GM19463 (cell line): ENCODE data around the gene IL11.

Experiments used
- ATAC-seq: cut with Tn5 transposase; IDR thresholded peaks from one replicate; pipeline ENCODE4 v1.9.1; 2021; ENCODE audit warnings: mild to moderate bottlenecking, moderate library complexity; ENCODE audit not compliant: unreplicated experiment

Gene IL11

DNA sequence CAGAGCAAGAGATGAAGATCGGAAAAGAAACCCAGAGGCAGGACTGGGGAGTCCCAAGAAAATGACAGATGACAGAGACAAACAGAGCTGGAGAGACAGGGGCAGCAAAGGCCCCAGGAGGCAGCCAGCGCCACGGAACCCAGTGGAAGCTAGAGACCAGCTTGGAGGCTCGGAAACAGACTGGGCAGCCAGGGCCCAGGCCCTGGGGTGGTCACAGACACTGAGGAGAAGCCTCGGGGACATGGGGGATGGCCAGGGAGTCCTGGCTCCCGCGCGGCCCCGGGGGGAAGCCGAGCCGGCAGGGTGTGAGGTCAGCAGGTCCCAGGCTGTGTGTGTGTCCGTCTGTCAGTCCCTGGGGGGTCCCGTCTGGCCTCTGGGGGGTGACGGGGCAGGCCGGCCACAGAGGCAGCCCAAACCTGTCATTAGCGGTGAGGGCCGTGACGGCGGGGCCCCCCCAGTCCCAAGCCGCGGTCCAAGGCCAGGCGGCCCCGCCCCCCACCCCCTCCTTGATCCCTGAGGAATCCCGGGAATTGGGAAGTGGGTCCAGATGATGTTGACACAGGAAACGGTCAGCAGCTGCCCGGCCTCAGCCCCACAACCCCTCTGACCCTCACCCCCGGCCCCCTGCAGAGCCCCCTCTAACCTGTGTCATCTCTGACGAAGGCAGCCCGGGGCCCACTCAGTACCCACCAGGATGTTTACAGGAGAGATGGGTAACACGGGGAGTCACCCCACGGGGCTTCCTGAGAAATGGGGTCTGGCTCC, 3.9 kb upstream of the IL11 start:
- ATAC-seq, result no peak

DNA sequence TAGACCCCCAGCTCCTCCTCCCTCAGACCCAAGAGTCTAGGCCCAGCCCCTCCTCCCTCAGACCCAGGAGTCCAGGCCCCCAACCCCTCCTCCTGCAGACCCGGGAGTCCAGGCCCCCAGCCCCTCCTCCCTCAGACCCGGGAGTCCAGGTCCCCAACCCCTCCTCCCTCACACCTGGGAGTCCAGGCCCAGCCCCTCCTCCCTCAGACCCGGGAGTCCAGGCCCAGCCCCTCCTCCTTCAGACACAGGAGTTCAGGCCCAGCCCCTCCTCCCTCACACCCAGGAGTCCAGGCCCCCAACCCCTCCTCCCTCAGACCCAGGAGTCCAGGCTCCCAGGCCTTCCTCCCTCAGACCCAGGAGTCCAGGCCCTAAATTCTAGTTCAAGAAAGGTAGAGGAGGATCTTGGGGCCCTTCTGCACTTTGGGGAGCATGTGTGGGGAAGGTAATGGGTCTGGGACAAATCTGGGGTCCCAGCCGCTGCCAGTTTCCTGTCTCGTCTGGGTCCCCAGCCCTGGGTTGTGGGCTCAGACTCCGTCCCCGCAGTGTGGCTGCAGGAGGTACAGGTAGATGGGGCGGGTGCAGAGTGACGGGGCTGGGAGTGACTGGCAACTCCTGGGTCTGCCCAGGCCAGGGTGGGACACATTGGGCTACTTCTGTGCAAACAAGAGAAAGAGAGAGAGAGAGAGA, 3.2 kb upstream of the IL11 start:
- no peak for ATAC-seq

DNA sequence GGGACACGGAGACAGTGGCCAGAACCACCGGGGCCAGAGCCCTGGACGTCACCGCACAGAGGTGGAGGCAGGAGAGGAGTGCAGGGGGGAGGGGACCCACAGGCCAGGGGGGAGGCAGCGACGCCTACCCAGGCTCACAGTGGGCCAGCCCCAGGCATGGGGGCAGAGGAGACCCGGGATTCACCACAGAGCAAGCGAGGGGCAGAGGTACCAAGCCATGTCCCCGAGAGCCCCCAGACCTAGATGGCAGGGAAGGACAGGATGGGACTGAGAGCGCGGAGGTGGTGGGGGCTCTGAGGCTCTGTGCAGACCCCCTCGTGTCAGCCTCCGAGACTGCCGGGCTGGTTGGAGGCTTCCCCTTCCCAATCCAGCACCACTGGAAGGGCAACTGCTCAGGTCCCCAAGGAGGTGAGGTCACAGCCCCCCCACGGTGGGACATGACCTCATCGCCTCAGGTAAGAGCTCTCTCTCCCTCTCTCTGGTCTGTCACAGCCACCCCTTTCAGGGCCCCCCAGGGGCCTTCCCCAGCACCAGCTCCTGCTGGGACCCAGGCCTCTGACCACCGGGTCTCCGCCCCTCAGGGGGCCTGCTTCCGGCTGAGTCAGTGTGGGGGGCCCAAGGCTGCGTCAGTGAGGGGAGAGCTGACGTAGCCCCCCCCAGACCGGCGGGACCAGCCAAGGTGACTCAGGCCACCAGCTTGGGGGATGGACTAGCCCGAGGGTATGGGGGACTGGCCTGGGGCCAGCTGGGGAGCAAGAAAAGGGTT, 2.2 kb upstream of the IL11 start:
- ATAC-seq, result no peak

DNA sequence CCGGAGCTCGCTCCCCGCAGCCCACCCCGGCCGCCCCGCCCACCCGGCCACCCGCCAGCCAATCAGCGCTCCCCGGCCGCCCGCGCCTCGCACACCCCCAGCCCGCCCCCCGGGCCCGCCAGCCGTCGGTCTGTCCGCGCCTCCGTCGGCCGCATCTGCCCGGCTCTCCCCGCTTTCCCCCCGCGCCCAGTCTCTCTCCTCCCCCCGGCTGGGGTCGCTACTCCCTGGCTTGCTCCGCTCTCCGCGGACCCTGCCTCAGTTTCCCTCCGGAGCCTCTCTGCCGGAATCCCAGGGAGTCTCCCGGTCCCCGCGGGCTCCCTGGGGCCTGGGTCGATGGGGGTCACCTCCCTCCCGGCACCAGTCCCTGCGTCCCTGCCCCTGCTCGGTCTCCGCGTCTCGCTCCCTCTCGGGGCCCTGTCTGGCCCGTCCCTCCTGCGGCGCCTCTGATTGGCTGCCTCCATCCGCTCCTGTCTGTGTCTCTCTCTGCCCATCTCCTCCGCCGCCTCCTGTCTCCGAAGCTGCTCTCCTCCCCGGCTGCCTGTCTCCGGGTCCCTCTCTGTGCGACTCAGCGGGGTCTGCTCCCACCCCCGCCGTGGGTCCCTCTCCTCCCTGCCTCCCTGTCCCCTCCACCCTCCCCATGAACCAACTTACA, 484 bp downstream of the IL11 start:
- ATAC-seq, result no peak

DNA sequence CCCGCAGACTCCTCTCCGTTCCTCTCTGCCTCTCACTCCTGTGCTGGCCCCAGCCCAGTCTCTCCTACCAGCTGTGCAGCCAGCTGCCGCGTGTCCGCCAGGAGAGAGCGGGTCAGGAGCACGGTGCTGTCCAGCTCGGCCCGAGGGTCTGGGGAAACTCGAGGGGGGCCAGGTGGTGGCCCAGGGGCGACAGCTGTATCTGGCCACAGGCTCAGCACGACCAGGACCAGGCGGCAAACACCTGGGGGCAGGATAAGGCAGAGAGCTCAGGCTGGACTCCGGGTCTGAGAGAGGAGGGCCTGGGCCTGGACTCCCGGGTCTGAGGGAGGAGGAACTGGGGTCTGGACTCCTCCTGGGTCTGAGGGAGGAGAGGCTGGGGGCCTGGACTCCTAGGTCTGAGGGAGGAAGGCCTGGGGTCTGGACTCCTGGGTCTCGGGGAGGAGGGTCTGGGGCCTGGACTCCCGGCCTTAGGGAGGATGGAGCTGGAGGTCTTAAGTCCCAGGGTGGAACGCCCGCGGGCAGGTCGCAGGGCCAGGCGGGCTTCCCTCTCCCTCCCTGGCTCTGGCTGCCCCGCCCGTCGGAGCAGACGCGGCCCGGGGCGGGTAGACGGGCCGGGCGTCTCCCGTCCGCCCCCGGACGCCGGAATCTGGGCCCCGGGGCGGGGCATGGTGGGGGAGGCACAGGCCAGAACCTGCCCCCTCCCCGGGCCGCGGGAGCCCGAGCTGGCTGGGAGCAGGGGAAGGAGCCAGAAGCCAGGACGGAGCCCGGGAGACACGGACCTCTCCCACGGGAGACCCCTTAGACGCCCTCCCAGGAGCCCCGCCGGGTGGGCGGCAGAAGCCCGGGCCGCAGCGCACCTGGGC, 1.3 kb downstream of the IL11 start:
- ATAC-seq, result no peak

DNA sequence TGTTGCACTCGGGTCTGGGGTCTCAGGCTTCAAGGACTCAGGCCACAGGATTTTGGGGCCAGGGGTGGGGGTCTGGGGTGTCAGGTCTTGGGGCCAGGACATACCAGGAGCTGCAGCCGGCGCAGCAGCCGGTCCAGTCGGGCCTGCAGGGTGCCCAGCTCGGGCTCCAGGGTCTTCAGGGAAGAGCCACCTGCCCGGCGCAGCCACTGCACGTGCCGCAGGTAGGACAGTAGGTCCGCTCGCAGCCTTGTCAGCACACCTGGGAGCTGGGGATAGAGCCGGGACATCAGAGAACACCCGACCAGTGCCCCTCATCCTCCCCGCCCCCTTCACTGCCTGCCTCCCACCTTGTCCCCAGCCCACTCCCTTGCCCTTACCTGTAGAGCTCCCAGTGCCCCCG, 2.2 kb downstream of the IL11 start:
- ATAC-seq, result no peak

DNA sequence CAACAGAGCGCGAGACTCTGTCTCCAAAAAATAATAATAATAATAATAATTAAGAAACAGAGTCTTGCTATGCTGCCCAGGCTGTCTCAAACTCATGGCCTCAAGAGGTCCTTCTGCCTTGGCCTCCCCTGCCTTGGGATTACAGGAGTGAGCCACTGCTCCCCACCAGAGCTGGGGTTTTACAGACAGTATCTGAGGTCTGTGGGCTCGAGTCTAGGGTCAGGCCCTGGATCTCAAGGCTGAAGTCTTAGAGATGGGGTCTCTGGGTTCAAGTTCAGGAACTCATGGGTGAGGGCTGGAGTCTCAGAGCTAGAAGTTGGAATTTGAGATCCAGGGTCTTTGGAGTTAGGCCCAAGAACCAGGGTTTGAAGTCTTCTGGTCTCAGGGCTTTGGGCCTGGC, 3.5 kb downstream of the IL11 start:
- no peak for ATAC-seq

DNA sequence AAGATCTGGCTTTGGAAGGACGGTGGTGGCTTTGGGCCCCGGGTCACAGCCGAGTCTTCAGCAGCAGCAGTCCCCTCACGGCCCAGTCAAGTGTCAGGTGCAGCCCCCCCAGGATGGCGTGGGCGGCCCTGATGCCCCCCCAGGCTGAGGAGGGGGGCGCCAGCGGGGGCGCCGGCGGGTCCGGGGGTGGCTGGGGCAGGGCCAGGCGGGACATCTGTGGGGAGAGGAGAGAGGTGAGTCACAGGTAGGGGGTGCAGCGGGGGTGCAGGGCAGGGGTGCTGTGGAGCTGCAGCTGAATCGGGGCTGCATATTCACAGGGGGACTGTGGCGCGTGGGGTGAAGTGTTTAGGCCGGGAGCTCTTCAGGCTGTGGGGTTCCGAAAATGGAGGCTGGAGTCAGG, 4.3 kb downstream of the IL11 start:
- ATAC-seq, result no peak

DNA sequence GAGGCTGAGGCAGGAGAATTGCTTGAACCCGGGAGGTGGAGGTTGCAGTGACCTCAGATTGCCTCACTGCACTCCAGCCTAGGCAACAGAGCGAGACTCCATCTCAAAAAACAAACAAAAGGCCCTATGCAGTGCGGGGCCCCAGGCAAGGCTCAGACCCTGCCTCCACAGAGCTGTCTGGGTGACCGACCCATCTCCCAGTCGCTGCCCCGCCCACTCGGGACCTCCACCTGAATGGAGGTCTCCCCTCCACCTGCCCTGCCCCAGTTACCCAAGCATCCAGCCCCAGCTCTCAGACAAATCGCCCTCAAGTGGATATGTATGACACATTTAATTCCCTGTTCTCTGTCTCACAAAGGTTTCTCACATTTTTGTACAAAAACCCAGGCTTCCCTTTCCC, 5.0 kb downstream of the IL11 start:
- no peak for ATAC-seq

DNA sequence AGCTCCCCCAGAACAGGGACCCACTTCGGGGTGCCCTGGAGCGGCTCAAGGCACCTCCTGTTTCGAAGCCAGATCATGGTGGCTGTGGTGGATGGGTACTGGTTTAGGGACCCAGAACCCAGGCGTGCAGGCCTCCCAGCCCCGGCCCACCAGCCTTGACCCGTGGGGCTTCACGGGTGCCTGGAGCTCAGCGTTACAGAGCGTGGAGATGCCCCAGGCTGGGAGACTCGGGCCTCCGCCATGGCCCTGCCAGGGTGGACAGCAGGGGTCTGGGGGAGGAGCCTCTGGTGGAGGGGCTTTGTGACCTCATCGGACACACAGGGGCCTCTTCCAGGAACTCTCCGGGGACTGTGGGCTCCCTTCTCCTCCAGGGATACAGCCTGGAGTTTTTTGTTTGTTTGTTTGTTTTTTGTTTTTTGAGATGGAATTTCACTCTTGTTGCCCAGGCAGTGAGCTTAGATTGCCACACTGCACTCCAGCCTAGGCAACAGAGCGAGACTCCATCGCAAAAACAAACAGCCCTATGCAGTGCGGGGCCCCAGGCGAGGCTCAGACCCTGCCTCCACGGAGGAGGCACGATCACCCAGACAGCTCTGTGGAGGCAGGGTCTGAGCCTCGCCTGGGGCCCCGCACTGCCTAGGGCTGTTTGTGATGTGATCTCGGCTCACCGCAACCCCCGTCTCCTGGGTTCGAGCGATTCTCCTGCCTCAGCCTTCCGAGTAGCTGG, 7.1 kb downstream of the IL11 start, which contains the start of gene GARIN5B:
GARIN5B (minus strand) TSS at position 271 of the 727 bp plus-strand sequence; CDS start at position 77, 194 bp downstream.
- no peak for ATAC-seq

DNA sequence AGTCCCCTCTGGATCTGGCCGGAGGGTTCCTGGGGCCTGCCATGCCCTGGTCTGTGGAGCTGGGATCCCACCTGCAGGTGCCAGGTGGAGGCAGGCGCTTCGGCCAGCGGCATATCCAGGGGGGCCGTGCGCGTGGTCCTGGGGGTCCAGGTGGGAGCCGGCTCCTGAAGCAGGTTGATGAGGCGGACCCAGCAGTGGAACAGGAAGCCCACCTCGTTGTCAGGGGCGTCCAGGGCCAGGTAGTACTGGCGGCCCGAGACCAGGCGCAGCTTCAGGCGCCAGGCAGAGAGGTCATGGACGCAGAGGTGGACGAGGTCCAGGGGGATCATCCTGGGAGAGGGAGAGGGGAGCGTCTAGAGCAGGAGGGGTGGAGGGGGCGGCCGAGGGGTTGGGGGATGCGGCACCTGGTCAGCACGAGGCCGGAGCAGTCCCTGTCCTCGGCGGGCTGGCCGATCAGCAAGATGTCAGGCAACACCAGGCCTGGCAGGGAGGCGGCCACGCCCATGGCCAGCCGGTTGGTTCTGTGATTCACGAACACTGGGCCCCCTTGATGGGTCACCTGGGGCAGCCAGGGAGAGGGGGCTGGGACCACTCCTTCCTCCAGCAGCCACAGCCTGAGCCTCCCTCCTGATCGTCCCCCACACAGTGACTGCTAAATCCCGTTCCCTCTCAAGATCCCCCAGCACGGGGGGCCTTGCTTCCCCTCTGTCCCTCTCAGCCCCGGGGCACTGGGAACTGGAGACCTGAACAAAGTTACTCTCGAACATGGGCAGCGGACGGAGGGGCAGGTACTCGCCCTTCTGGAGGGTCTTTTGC, 7.9 kb downstream of the IL11 start:
- ATAC-seq, result no peak

DNA sequence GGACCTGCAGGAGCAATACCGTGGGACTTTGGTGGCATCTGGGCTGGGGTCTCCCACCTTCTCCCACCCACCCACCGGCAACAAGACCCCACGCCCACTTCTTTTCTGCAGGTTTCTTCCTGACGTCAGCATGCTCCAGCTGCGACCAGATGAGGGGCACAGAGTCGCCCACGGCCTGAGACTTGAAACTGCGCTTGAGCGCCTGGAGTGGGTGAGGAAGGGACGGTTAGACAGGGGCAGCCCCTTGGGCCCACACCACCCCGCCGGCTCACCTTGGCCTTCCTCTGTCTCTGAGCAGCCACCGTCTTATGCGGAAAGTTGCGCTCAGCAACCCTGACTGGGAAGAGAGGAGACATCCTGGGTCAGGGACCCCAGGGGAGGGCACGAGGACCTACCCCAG, 9.4 kb downstream of the IL11 start:
- no peak for ATAC-seq

DNA sequence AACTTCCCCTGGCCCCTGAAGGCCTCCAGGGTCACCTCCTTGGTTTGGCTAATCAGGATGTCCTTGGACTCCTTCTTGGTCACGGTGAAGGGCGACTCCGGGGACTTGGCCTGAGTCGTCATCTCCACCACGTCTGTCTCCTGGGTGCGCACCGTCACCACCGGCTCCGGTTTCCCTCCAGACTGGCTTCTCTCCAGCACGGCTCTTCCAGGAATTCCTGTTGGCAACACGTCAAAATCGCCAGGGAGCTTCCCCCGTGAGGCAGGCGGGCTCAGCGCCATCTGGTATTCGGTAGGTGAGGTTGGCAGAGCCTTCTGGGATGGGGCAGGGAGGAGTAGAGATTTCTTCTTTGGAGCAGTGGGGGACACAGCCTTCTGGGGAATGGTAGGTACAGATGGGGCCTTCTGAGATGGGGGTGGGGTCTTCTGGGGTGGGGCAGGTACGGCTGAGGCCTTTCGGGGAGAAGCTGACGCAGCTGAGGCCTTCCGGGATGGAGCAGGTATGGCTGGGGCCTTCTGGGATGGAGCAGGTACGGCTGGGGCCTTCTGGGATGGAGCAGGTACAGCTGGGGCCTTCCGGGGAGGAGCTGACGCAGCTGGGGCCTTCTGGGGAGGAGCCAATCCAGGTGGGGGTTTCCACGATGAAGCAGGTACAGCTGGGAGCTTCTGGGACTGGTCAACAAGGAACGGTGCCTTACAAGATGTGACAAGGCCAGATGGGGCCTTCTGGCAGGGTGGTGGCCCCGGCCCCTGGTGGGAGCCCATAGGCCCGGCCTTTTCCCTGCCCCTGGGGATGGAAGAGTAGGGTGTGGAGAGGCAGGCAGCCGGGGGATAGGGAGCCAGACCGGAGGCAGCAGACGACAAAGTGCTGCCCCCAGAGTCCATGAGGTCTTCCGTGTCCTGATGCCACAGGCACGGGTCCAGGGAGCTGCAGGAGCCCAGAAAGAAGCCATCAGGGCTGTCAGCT, 11.0 kb downstream of the IL11 start:
- ATAC-seq, result no peak

DNA sequence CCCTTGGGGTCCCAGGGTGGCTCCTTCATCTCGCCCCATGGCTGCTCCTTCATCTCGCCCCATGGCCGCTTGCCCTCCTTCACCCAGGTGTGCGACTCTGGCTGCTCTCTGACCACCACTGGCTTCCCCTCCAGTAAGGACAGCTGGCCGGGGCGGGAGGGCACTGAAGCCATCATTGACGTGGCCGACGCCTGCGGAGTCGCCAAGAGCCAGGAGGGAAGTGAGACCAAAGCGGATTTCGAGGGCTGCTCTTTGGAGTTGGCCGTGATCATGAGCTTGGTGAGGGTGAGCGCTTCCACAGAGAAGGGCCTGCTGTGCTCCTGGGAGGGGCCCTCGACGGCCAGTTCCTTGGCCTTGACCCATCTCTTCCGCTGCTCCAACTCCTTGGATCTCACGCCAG, 11.8 kb downstream of the IL11 start:
- no peak for ATAC-seq

DNA sequence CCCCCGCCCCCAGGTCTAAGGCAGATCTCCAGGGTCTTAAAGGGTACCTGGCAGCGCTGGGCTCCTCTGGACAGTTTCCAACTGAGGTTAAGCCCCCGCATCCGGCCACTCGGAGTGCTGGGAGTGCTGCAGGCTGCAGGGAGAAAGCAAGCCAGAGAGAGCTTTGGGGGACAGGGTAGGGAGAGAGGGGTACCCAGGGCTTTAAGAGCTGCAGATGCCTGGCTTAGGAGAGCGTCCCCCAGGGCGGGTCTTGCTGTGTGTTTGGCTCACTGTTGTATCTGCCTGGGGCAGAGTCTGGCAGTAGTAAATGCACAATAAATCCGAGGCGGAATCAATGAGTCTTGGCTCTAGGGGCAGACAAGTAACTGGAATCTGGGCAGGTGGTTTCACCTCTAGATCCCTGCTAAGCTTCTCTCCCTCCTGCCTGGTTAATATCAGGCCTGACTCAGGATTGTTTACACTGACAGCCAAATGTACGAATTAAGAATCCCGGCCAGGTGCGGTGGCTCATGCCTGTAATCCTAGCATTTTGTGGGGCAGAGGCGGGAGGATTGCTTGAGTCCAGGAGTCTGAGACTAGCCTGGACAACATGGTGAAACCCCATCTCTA, 14.9 kb downstream of the IL11 start:
- no peak for ATAC-seq

DNA sequence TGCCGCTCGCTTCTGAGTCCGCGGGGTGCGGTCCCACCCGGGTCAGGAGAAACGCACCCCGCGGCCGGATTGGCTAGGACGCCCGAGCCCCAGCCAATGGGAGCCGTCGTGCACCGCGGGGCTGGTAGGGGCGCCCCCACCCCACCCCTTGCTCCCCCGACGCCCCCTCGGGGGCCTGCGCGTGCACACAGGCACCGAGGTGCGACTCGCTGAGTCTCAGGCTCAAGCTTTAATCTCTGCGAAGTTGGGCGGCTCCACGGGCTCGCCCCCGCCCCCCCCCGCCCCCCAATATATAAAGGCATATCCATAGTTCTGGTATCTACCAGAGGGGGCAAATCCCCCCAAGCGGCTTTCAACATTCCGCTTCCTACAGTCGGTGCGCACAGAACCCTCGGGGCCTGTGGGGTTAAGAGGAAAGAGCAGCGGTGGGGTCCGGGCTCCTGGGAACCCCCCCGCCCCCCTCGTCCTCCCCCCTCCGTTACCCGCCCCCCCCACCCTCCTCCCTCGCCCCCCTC, 15.5 kb downstream of the IL11 start, which contains the start of gene COX6B2:
COX6B2 (minus strand) TSS at position 22 of the 515 bp plus-strand sequence. CDS start 198 bp downstream, outside the sequence.
- no peak for ATAC-seq
